ENCODE measurements around the gene CDCA4. TPM values are rescaled to one million over a fixed set of nuclear protein-coding genes. Genes with fewer than 3 reads are reported as not detected.
A peak's percentile ranks its signal among the peaks of the same experiment; 100 is the strongest.

Gene CDCA4
- polyA plus RNA-seq, 2 of the 4 experiments (the other 2 are of a cell fraction), result 24.2 to 26.9 TPM

DNA sequence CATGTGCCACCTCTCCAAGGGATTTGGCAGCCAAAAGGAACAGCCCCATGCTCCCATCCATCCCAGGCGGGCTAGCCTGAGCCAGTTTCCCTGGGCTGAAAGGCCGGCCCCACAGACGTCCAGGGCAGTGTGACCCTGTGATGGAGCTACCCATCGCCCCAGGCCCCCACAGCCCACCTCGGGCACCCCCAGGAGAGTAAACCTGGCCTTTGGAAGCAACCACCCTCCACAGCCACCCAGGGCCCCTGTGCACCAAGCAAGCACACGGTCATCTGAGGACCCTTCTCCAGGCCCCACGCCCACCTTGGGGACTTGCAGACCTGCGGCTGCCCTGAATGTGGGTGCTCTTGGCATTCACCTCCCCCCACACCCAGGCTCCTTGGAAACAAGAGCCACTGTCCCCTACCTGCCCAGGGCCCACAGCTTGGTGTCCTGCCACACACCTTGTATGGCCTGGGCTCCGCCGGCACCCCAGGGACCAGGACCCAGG lies 51.1 kb downstream of the CDCA4 start:
- CTCF ChIA-PET, result interaction anchor here (0.6 to 8.7 kb wide), 16 partner anchors 10 to 200 kb away, joined by 3 to 86 read pairs (median 4); partner anchors contain the start of gene CLBA1
- POLR2A ChIA-PET, result interaction anchor here (0.8 to 2.3 kb wide), 13 partner anchors 11 to 219 kb away, joined by 3 to 22 read pairs (median 5); partner anchors contain the start of genes CDCA4 and CLBA1
- TF ChIP-seq EP300 (IDR thresholded peaks at IDR 0.05) (no peak), TFCP2L1 (CRISPR knock-in tag; IDR thresholded peaks at IDR 0.05) (no peak), BHLHE40 (IDR thresholded peaks at IDR 0.05; ENCODE audit: low read depth, low read length) (no peak), TP53 (CRISPR knock-in tag; IDR thresholded peaks at IDR 0.05) (no peak), KDM5A (IDR thresholded peaks at IDR 0.05) (no peak)

DNA sequence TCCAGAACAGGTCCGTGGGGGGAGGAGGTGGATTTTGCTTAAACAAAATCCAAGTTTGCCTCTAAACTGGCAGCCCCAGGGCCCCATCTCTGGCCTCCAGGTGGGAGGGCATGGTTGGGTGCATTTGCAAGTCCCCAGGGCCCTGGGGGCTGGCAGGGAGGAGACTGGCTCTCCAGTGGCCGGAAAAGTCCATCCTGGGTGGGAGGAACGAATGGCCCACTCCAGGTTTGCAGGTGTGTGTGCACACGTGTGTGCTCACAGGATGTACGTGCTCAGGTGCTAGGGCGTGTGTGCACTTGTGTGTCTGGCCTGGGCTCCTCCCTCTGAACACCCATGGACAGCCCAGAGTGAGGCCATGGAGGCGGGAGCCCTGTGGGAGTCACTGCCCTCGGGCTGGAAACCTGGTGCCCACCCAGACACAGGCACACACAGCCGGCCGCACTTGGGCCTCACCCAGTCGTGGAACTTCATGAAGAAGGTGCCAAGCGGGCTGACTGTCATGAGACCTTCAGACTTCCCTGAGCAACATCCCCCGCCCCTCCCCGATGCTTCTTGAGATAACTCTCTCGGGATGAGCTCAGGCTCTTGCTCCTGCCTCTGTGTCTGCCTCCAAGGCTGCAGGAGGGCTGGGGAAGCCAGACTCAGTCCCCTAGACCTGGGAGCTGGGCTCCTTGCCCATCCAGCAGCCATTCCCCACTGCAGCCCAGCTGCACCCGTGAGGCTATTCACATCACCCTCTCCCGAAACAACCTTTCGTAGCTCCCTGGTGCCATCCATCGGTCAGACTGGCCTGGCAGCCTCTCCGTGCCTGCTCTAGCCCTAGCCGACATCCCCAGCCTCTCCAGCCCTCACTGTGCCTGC lies 52.1 kb downstream of the CDCA4 start:
- peak; percentile 56 to 79 for DNase-seq (ENCODE audit: low read depth in 1 of 2, low spot score in 1 of 2)
- ATAC-seq, result peak; percentile 7 to 42; a peak in 5 of 6 replicates
- ChIA-PET POLR2A (interaction anchor here (0.9 to 2.3 kb wide), 6 partner anchors 16 to 118 kb away, joined by 4 to 22 read pairs (median 6); partner anchors contain the start of genes CDCA4 and CLBA1), CTCF (interaction anchor here (0.8 to 8.7 kb wide), 18 partner anchors 10 to 199 kb away, joined by 3 to 86 read pairs (median 4); partner anchors contain the start of gene CLBA1)
- H3K27ac ChIP-seq, result peak overlapping the region; percentile 97 to 99
- FAIRE-seq, result peak; percentile 54
- H3K4me3 ChIP-seq, result peak overlapping the region; percentile 67
- 13% methylated on average over 18 of the region's 21 CpGs for WGBS (ENCODE audit: missing lambda C conversion rate)
- no peaks in the 10 kb centered on the region for H3K9me3 ChIP-seq
- peak overlapping the region; percentile 97 for H3K4me2 ChIP-seq
- peaks cover 67% of the 10 kb centered on the region for H3K4me1 ChIP-seq
- TF ChIP-seq, protein P1, sequence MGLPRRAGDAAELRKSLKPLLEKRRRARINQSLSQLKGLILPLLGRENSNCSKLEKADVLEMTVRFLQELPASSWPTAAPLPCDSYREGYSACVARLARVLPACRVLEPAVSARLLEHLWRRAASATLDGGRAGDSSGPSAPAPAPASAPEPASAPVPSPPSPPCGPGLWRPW (IDR thresholded peaks at IDR 0.05), result no peak
- TF ChIP-seq, protein P2, sequence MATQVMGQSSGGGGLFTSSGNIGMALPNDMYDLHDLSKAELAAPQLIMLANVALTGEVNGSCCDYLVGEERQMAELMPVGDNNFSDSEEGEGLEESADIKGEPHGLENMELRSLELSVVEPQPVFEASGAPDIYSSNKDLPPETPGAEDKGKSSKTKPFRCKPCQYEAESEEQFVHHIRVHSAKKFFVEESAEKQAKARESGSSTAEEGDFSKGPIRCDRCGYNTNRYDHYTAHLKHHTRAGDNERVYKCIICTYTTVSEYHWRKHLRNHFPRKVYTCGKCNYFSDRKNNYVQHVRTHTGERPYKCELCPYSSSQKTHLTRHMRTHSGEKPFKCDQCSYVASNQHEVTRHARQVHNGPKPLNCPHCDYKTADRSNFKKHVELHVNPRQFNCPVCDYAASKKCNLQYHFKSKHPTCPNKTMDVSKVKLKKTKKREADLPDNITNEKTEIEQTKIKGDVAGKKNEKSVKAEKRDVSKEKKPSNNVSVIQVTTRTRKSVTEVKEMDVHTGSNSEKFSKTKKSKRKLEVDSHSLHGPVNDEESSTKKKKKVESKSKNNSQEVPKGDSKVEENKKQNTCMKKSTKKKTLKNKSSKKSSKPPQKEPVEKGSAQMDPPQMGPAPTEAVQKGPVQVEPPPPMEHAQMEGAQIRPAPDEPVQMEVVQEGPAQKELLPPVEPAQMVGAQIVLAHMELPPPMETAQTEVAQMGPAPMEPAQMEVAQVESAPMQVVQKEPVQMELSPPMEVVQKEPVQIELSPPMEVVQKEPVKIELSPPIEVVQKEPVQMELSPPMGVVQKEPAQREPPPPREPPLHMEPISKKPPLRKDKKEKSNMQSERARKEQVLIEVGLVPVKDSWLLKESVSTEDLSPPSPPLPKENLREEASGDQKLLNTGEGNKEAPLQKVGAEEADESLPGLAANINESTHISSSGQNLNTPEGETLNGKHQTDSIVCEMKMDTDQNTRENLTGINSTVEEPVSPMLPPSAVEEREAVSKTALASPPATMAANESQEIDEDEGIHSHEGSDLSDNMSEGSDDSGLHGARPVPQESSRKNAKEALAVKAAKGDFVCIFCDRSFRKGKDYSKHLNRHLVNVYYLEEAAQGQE (IDR thresholded peaks at IDR 0.05), result no peak
- TF ChIP-seq FOXS1 (CRISPR knock-in tag; IDR thresholded peaks at IDR 0.05) (no peak), RFX5 (IDR thresholded peaks at IDR 0.05) (no peak), SMC3 (IDR thresholded peaks at IDR 0.05) (peak; percentile 46; the same call in 1 of the 3 replicates), TP53 (CRISPR knock-in tag; IDR thresholded peaks at IDR 0.05) (no peak), NPAS2 (CRISPR knock-in tag; IDR thresholded peaks at IDR 0.05; ENCODE audit: borderline replicate concordance) (no peak), NFE2L2 (conservative IDR thresholded peaks at IDR 0.05; ENCODE audit: low read length) (no peak), MAZ (IDR thresholded peaks at IDR 0.05; ENCODE audit: borderline replicate concordance, low read depth, low read length) (no peak), KDM5A (IDR thresholded peaks at IDR 0.05) (no peak), EHF (CRISPR knock-in tag; IDR thresholded peaks at IDR 0.05) (no peak), CHD2 (IDR thresholded peaks at IDR 0.05; ENCODE audit: low read length, partially characterized antibody) (no peak), FOSL2 (IDR thresholded peaks at IDR 0.05) (no peak), FOSL2 (CRISPR knock-in tag; IDR thresholded peaks at IDR 0.05) (no peak), HOXA7 (CRISPR knock-in tag; IDR thresholded peaks at IDR 0.05) (no peak), FOSB (CRISPR knock-in tag; IDR thresholded peaks at IDR 0.05) (0 out of 2 replicates have a peak, but pooled peaks have one; percentile 15), RCOR1 (IDR thresholded peaks at IDR 0.05; ENCODE audit: low read depth, low read length) (no peak), EP300 (IDR thresholded peaks at IDR 0.05) (no peak), MAFK (IDR thresholded peaks at IDR 0.05; ENCODE audit: partially characterized antibody) (no peak), ZSCAN20 (CRISPR knock-in tag; IDR thresholded peaks at IDR 0.05) (no peak), ZFP36 (IDR thresholded peaks at IDR 0.05; ENCODE audit: borderline replicate concordance, partially characterized antibody) (peak; percentile 66), MYC (IDR thresholded peaks at IDR 0.05; ENCODE audit: borderline replicate concordance, low read length) (no peak), EHMT2 (IDR thresholded peaks at IDR 0.05; ENCODE audit: low read depth) (no peak), GATA3 (IDR thresholded peaks at IDR 0.05; ENCODE audit: borderline replicate concordance) (no peak; the same call in none of the 2 replicates), JUNB (IDR thresholded peaks at IDR 0.05) (no peak), POLR2AphosphoS2 (conservative IDR thresholded peaks at IDR 0.05; ENCODE audit: low read length) (no peak), ZNF302 (CRISPR knock-in tag; IDR thresholded peaks at IDR 0.05) (no peak), POLR2A (IDR thresholded peaks at IDR 0.05; ENCODE audit: low read length) (no peak)
- TF ChIP-seq, protein P3, sequence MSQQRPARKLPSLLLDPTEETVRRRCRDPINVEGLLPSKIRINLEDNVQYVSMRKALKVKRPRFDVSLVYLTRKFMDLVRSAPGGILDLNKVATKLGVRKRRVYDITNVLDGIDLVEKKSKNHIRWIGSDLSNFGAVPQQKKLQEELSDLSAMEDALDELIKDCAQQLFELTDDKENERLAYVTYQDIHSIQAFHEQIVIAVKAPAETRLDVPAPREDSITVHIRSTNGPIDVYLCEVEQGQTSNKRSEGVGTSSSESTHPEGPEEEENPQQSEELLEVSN (IDR thresholded peaks at IDR 0.05; ENCODE audit: borderline replicate concordance, low read depth), result no peak
- TF ChIP-seq, protein P4, sequence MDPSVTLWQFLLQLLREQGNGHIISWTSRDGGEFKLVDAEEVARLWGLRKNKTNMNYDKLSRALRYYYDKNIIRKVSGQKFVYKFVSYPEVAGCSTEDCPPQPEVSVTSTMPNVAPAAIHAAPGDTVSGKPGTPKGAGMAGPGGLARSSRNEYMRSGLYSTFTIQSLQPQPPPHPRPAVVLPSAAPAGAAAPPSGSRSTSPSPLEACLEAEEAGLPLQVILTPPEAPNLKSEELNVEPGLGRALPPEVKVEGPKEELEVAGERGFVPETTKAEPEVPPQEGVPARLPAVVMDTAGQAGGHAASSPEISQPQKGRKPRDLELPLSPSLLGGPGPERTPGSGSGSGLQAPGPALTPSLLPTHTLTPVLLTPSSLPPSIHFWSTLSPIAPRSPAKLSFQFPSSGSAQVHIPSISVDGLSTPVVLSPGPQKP (IDR thresholded peaks at IDR 0.05; ENCODE audit: low read depth, low read length), result no peak

More for the DNA sequence above, 51.1 kb downstream of the CDCA4 start:
- no peaks in the 10 kb centered on the region for H3K9me3 ChIP-seq
- 33% methylated on average over 4 of the region's 10 CpGs for WGBS (ENCODE audit: missing lambda C conversion rate)
- H3K4me3 ChIP-seq, result peak overlapping the region; percentile 67
- DNase-seq (ENCODE audit: low read depth in 1 of 2, low spot score in 1 of 2) (no peak), ATAC-seq (no peak), FAIRE-seq (no peak)
- peaks cover 77% of the 10 kb centered on the region for H3K4me1 ChIP-seq
- H3K27ac ChIP-seq, result peak overlapping the region; percentile 97 to 99
- H3K4me2 ChIP-seq, result peak overlapping the region; percentile 97

All from A549 (cell line).